ENCODE results near the gene F11. TPM values are rescaled to one million over a fixed set of nuclear protein-coding genes. Genes with fewer than 3 reads are reported as not detected.
"Not testable (repeated sequence)": the region's sequence is repeated elsewhere in the genome, so short reads cannot be mapped to it uniquely, and the experiment has no call there.

Gene F11
- total and polyA plus RNA-seq, 9 of the 15 experiments (the other 6 are each of a cell fraction or from before 2014, with no cell fraction given): not detected

- no peak overlapping the region for H3K9ac ChIP-seq (ENCODE audit: insufficient read depth in 1 of 2, low read depth in 2 of 2, low read length in 2 of 2)
- CTCF ChIA-PET (ENCODE audit: low intra/inter-chr PET ratio): no interaction called here
- H3K27ac ChIP-seq (ENCODE audit: extremely low read depth, low read depth, low read length): no peak overlapping the region
- no peak overlapping the region for H3K4me3 ChIP-seq
- DNase-seq (ENCODE audit: extremely low read depth in 1 of 4, low spot score in 3 of 4) (no peak), FAIRE-seq (no peak), ATAC-seq (0 out of 3 replicates have a peak, but pooled peaks have one; percentile 34)
- no peaks in the 10 kb centered on the region for H3K79me2 ChIP-seq (ENCODE audit: control insufficient read depth, insufficient read depth, low read length)
- WGBS (ENCODE audit: insufficient coverage, low coverage, missing lambda C conversion rate): 3% methylated on average over 7 of the region's 7 CpGs
- no peaks in the 10 kb centered on the region for H3K4me1 ChIP-seq (replicated peaks in 1 of 2; ENCODE audit: control insufficient read depth in 2 of 2, insufficient read depth in 2 of 2, low read length in 2 of 2)
- no peaks in the 10 kb centered on the region for H4K20me1 ChIP-seq (replicated peaks; ENCODE audit: control insufficient read depth, insufficient read depth, low read length)
- BruUV-seq (replicated peaks): no TSS peak
- POLR2A ChIA-PET: no interaction called here
- H3K4me2 ChIP-seq (ENCODE audit: insufficient read depth, low read length): no peak overlapping the region
- no peaks in the 10 kb centered on the region for H3K9me3 ChIP-seq (replicated peaks; ENCODE audit: control insufficient read depth, insufficient read depth, low read depth, low read length)
- TF ChIP-seq TFE3 (CRISPR knock-in tag; IDR thresholded peaks at IDR 0.05) (peak; percentile 75), EP400 (IDR thresholded peaks at IDR 0.05) (no peak)
- peaks cover 17 to 29% of the 10 kb centered on the region in 2 experiments for H3K27me3 ChIP-seq (ENCODE audit: control insufficient read depth in 2 of 2, insufficient read depth in 2 of 2, low read length in 2 of 2)
- H3K36me3 ChIP-seq (ENCODE audit: control insufficient read depth, insufficient read depth, low read length): no peaks in the 10 kb centered on the region
- in situ Hi-C loops (cut with MboI) (no loop called here), intact Hi-C loops (cut with micrococcal nuclease) (no loop called here)
- H2AFZ ChIP-seq (ENCODE audit: low read depth, low read length): no peak overlapping the region
- no peaks in the 10 kb centered on the region for H3K9me1 ChIP-seq (ENCODE audit: control insufficient read depth, insufficient read depth, low read length)
These were observed 1.3 kb upstream of the F11 start for GRCh38 chr4:186264660-186265059.

DNA sequence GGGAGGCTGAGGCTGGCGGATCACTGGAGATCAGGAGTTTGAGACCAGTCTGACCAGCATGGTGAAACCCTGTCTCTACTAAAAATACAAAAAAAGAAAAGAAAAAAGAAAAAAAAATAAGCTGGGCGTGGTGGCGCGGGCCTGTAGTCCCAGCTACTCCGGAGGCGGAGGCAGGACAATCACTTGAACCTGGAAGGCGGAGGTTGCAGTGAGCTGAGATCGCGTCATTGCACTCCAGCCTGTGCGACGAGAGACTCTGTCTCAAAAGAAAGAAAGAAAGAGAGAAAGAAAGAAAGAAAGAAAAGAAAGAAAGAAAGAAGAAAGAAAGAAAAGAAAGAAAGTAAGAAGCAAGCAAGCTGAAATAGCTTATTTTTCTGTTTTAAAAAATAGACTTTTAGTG lies 739 bp upstream of the F11 start:
- H2AFZ ChIP-seq (ENCODE audit: low read depth, low read length); H3K9me3 ChIP-seq (replicated peaks; ENCODE audit: control insufficient read depth, insufficient read depth, low read depth, low read length); ATAC-seq; H3K9ac ChIP-seq (ENCODE audit: insufficient read depth in 1 of 2, low read depth in 2 of 2, low read length in 2 of 2); in situ Hi-C loops (cut with MboI); BruUV-seq (replicated peaks); H4K20me1 ChIP-seq (replicated peaks; ENCODE audit: control insufficient read depth, insufficient read depth, low read length); CTCF ChIA-PET (ENCODE audit: low intra/inter-chr PET ratio); H3K36me3 ChIP-seq (ENCODE audit: control insufficient read depth, insufficient read depth, low read length); POLR2A ChIA-PET; DNase-seq (ENCODE audit: extremely low read depth in 1 of 4, low spot score in 3 of 4); H3K4me3 ChIP-seq; H3K79me2 ChIP-seq (ENCODE audit: control insufficient read depth, insufficient read depth, low read length); H3K27ac ChIP-seq (ENCODE audit: extremely low read depth, low read depth, low read length); H3K9me1 ChIP-seq (ENCODE audit: control insufficient read depth, insufficient read depth, low read length); intact Hi-C loops (cut with micrococcal nuclease); H3K4me1 ChIP-seq (replicated peaks in 1 of 2; ENCODE audit: control insufficient read depth in 2 of 2, insufficient read depth in 2 of 2, low read length in 2 of 2); FAIRE-seq; H3K4me2 ChIP-seq (ENCODE audit: insufficient read depth, low read length): not testable (repeated sequence)
- peaks cover 17 to 29% of the 10 kb centered on the region in 2 experiments for H3K27me3 ChIP-seq (ENCODE audit: control insufficient read depth in 2 of 2, insufficient read depth in 2 of 2, low read length in 2 of 2)
- TF ChIP-seq, protein P1, sequence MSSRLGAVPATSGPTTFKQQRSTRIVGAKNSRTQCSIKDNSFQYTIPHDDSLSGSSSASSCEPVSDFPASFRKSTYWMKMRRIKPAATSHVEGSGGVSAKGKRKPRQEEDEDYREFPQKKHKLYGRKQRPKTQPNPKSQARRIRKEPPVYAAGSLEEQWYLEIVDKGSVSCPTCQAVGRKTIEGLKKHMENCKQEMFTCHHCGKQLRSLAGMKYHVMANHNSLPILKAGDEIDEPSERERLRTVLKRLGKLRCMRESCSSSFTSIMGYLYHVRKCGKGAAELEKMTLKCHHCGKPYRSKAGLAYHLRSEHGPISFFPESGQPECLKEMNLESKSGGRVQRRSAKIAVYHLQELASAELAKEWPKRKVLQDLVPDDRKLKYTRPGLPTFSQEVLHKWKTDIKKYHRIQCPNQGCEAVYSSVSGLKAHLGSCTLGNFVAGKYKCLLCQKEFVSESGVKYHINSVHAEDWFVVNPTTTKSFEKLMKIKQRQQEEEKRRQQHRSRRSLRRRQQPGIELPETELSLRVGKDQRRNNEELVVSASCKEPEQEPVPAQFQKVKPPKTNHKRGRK (tag; IDR thresholded peaks at IDR 0.05): peak; percentile 58
- no CpG with 5 or more reads among the region's 11 CpGs for WGBS (ENCODE audit: insufficient coverage, low coverage, missing lambda C conversion rate)
